GM12878 (cell line): Measurements from ENCODE around the gene SRI. TPM values are rescaled to one million over a fixed set of nuclear protein-coding genes. Genes with fewer than 3 reads are reported as not detected.

Source experiments
- EP300 ChIP-seq, 2 experiments: fragments of 150-350 bp in 1 of 2; IDR thresholded peaks; 2 replicates each; pipeline ENCODE4 v1.6.1; 2011 to 2012; ENCODE audit warnings: low read depth in 2 of 2, low read length in 2 of 2, borderline replicate concordance in 1 of 2, improper control_type of control experiment in 1 of 2, inconsistent platforms in 1 of 2; ENCODE audit not compliant: control insufficient read depth in 1 of 2
- ESRRA ChIP-seq: IDR thresholded peaks from 2 replicates; pipeline ENCODE4 v1.6.1; 2012; ENCODE audit warnings: mild to moderate bottlenecking, low read length, improper control_type of control experiment
- HDAC6 ChIP-seq: fragments of 200-600 bp; sonication (generic); IDR thresholded peaks from one replicate; pipeline ENCODE4 v1.8.0; 2017; ENCODE audit warnings: antibody characterized with exemption; ENCODE audit not compliant: unreplicated experiment
- IKZF1 ChIP-seq: fragments of 450-650 bp; conservative IDR thresholded peaks from 2 replicates; pipeline ENCODE4 v1.6.1; 2017; ENCODE audit warnings: antibody characterized with exemption, mild to moderate bottlenecking
- MYB ChIP-seq: fragments of 150-350 bp; IDR thresholded peaks from 2 replicates; pipeline ENCODE4 v1.6.1; 2014; ENCODE audit warnings: mild to moderate bottlenecking, low read depth, low read length, borderline replicate concordance
- MYC ChIP-seq: IDR thresholded peaks from 2 replicates; pipeline ENCODE4 v1.6.1; 2011; ENCODE audit warnings: mild to moderate bottlenecking, low read length, moderate library complexity, inconsistent platforms; ENCODE audit not compliant: insufficient read depth, insufficient replicate concordance, insufficient read length, severe bottlenecking
- NR2C2 ChIP-seq: IDR thresholded peaks from 2 replicates; pipeline ENCODE4 v1.6.1; 2011; ENCODE audit warnings: borderline replicate concordance, low read depth; ENCODE audit not compliant: control insufficient read depth, insufficient read length
- POLR2AphosphoS2 ChIP-seq: IDR thresholded peaks from 2 replicates; pipeline ENCODE4 v1.6.1; 2011; ENCODE audit warnings: low read depth, mild to moderate bottlenecking, low read length, improper control_type of control experiment, moderate library complexity
- RBBP5 ChIP-seq: fragments of 200-600 bp; sonication (generic); conservative IDR thresholded peaks from 2 replicates; pipeline ENCODE4 v1.6.1; 2016
- TCF12 ChIP-seq: IDR thresholded peaks from 2 replicates; pipeline ENCODE4 v1.6.1; 2011; ENCODE audit warnings: low read depth, mild to moderate bottlenecking, low read length
- ZBTB33 ChIP-seq: fragments of 450-650 bp; IDR thresholded peaks from 2 replicates; pipeline ENCODE4 v1.6.1; 2017; ENCODE audit warnings: mild to moderate bottlenecking
- ZNF24 ChIP-seq: fragments of 450-650 bp; IDR thresholded peaks from 2 replicates; pipeline ENCODE4 v1.6.1; 2017; ENCODE audit warnings: antibody characterized with exemption, mild to moderate bottlenecking
- ZNF687 ChIP-seq: fragments of 450-650 bp; IDR thresholded peaks from 2 replicates; pipeline ENCODE4 v1.6.1; 2017; ENCODE audit warnings: mild to moderate bottlenecking, moderate library complexity
- polyA plus RNA-seq, 11 experiments: library from polyadenylated mRNA; depleted of rRNA in 4 of 11; unstranded in 6 of 11; stranded (reverse) in 5 of 11; fragments of >200 nt; fragmentation: Nextera tagmentation in 4 of 11; fragmentation: Illumina TruSeq in 1 of 11; extraction: Ambion mirVana in 4 of 11; extraction: Trizol in 1 of 11; gene quantifications; 1 replicate in 1 of 11; 2 replicates in 10 of 11; pipeline versions ENCODE4 v1.2.1 to v1.2.3, GENCODE V29; 2011 to 2016; ENCODE audit warnings: inconsistent platforms in 2 of 11, missing spikeins in 2 of 11, low read depth in 1 of 11
- total RNA-seq, 4 experiments: library from RNA; depleted of rRNA in 3 of 4; stranded (reverse); fragments of >200 nt in 3 of 4; fragmentation: Illumina TruSeq in 1 of 4; extraction: Trizol in 1 of 4; gene quantifications; 2 replicates each; pipeline versions ENCODE4 v1.2.1 to v1.2.3, GENCODE V29; 2013 to 2021
- TF ChIP-seq, protein P1 (sequence below): fragments of 450-650 bp; IDR thresholded peaks from 2 replicates; pipeline ENCODE4 v1.6.1; 2016; ENCODE audit warnings: mild to moderate bottlenecking, moderate library complexity, borderline replicate concordance

The SRI gene
- total and polyA plus RNA-seq, 10 of the 15 experiments (the other 5 are each of a cell fraction or from before 2014, with no cell fraction given), result 94.7 to 588 (median 242) TPM

DNA sequence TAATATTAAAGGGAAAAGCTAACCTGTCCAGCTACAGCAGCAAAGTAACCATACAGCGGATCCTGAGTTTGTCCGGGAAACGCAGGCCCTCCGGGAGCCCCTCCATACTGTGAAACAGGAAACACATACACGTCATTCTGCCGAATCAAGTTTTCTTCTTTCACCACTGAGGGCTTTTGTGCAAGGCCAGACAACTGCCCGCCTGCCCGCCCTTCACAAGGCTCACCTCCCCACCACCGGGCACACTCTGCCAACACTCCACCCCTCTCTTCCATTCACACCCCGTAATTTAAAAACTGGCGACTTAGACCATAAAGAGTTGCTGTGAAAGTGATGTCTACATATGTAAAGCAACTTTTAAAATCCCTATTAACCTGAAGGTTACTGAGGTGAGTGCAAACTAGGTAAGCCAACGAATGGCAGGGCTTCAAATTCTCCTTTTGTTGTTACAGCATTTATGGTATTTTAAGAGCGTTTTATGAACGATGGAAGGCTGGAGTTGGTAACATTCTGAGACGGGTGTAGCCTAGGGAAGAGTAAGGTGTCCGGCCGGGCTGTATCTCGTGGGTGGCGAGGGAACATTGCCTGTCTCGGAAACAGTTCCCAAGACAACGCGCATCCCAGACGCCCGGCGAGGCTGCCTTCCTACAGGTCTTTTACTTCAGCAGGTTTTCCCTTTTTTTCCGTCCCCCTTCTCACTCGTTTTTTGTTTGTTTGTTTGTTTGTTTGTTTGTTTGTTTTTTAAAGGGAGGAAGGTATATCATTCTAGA, 817 bp downstream of the SRI start (continued):
- TF ChIP-seq ZBTB33, result no peak
- no peak for TF ChIP-seq POLR2AphosphoS2
- no peak for TF ChIP-seq RBBP5
- no peak for TF ChIP-seq ZNF24
- no peak for TF ChIP-seq MYB
- no peak for TF ChIP-seq MYC
- TF ChIP-seq IKZF1, result peak; percentile 54
- TF ChIP-seq TCF12, result no peak
- TF ChIP-seq HDAC6, result peak; percentile 56
- peak; percentile 80 for TF ChIP-seq ZNF687
- TF ChIP-seq NR2C2, result no peak
- TF ChIP-seq, protein P1, sequence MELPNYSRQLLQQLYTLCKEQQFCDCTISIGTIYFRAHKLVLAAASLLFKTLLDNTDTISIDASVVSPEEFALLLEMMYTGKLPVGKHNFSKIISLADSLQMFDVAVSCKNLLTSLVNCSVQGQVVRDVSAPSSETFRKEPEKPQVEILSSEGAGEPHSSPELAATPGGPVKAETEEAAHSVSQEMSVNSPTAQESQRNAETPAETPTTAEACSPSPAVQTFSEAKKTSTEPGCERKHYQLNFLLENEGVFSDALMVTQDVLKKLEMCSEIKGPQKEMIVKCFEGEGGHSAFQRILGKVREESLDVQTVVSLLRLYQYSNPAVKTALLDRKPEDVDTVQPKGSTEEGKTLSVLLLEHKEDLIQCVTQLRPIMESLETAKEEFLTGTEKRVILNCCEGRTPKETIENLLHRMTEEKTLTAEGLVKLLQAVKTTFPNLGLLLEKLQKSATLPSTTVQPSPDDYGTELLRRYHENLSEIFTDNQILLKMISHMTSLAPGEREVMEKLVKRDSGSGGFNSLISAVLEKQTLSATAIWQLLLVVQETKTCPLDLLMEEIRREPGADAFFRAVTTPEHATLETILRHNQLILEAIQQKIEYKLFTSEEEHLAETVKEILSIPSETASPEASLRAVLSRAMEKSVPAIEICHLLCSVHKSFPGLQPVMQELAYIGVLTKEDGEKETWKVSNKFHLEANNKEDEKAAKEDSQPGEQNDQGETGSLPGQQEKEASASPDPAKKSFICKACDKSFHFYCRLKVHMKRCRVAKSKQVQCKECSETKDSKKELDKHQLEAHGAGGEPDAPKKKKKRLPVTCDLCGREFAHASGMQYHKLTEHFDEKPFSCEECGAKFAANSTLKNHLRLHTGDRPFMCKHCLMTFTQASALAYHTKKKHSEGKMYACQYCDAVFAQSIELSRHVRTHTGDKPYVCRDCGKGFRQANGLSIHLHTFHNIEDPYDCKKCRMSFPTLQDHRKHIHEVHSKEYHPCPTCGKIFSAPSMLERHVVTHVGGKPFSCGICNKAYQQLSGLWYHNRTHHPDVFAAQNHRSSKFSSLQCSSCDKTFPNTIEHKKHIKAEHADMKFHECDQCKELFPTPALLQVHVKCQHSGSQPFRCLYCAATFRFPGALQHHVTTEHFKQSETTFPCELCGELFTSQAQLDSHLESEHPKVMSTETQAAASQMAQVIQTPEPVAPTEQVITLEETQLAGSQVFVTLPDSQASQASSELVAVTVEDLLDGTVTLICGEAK, result peak; percentile 52; the same call in 1 of the 2 replicates
- TF ChIP-seq ESRRA, result no peak
- TF ChIP-seq EP300 (IDR thresholded peaks at IDR 0.05; ENCODE audit: borderline replicate concordance in 1 of 2, control insufficient read depth in 1 of 2, low read depth in 2 of 2, low read length in 2 of 2), result no peak; a peak in 1 of 4 replicates
